GM12878 (cell line): ENCODE results near the gene FNDC4.

Source experiments
- BHLHE40 ChIP-seq, 2 experiments: fragments of 450-650 bp in 1 of 2; IDR thresholded peaks; 2 replicates each; pipeline ENCODE4 v1.6.1; 2011 to 2017; ENCODE audit warnings: low read depth in 2 of 2, borderline replicate concordance in 1 of 2, improper control_type of control experiment in 1 of 2, low read length in 1 of 2, mild to moderate bottlenecking in 1 of 2
- CREB1 ChIP-seq: IDR thresholded peaks from 2 replicates; pipeline ENCODE4 v1.6.1; 2012; ENCODE audit warnings: low read depth, mild to moderate bottlenecking, inconsistent platforms
- EZH2 ChIP-seq: IDR thresholded peaks from 2 replicates; pipeline ENCODE4 v1.6.1; 2012; ENCODE audit warnings: low read depth, mild to moderate bottlenecking, control low read depth, inconsistent platforms, low read length, borderline replicate concordance; ENCODE audit not compliant: control insufficient read depth
- NRF1 ChIP-seq: conservative IDR thresholded peaks from 2 replicates; pipeline ENCODE4 v1.6.1; 2011; ENCODE audit warnings: mild to moderate bottlenecking, low read depth, low read length, improper control_type of control experiment
- POLR2AphosphoS5 ChIP-seq: IDR thresholded peaks from 2 replicates; pipeline ENCODE4 v1.6.1; 2011; ENCODE audit warnings: mild to moderate bottlenecking, low read length, inconsistent platforms
- RAD21 ChIP-seq: IDR thresholded peaks from 2 replicates; pipeline ENCODE4 v1.6.1; 2011; ENCODE audit warnings: mild to moderate bottlenecking, low read depth, low read length, moderate library complexity; ENCODE audit not compliant: insufficient read depth
- RCOR1 ChIP-seq: conservative IDR thresholded peaks from 2 replicates; pipeline ENCODE4 v1.6.1; 2012; ENCODE audit warnings: low read depth, low read length, improper control_type of control experiment
- RELA ChIP-seq: fragments of 450-650 bp; IDR thresholded peaks from 2 replicates; pipeline ENCODE4 v1.8.0; 2014; ENCODE audit warnings: borderline replicate concordance; ENCODE audit not compliant: partially characterized antibody
- SMARCA5 ChIP-seq: fragments of 450-650 bp; IDR thresholded peaks from 2 replicates; pipeline ENCODE4 v1.6.1; 2017; ENCODE audit warnings: mild to moderate bottlenecking
- TCF7 ChIP-seq: IDR thresholded peaks from 2 replicates; pipeline ENCODE4 v1.6.1; 2014; ENCODE audit warnings: antibody characterized with exemption, borderline replicate concordance
- TF ChIP-seq, protein P1 (sequence below): IDR thresholded peaks from 2 replicates; pipeline ENCODE4 v1.6.1; 2011; ENCODE audit warnings: borderline replicate concordance, low read depth, mild to moderate bottlenecking, moderate library complexity, mixed read lengths, low read length; ENCODE audit not compliant: insufficient read depth; ENCODE audit errors: extremely low read length
- TF ChIP-seq, protein P2 (sequence below), 3 experiments: IDR thresholded peaks in 2 of 3; conservative IDR thresholded peaks in 1 of 3; 2 replicates each; pipeline ENCODE4 v1.5.1; 2011; ENCODE audit warnings: low read depth in 3 of 3, low read length in 3 of 3, mild to moderate bottlenecking in 3 of 3, control low read depth in 2 of 3, moderate library complexity in 2 of 3, inconsistent platforms in 1 of 3, mixed read lengths in 1 of 3; ENCODE audit not compliant: control insufficient read depth in 2 of 3, insufficient read depth in 1 of 3; ENCODE audit errors: extremely low read depth in 1 of 3

DNA sequence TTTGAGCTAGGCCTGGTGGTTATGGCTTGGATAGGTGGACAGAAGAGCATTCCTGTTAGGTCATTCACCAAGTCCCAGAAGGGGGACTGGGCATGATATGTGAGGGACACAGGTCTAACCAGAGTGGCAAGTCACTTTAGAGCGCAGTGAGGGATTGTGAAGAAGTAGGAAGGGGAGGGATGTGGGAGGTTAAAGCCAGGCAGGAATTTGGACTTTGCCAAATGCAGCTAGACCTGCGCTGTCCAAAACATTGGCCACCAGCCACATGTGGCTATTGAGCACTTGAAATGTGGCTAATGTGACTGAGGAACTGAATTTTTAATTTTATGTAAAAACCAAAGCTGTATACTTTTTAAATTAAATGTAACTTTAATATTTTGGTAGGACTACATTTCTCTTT, 25.3 kb upstream of the FNDC4 start:
- TF ChIP-seq EZH2 (no peak), TCF7 (no peak), RAD21 (no peak), NRF1 (no peak), RCOR1 (no peak), POLR2AphosphoS5 (no peak), RELA (no peak), BHLHE40 (IDR thresholded peaks at IDR 0.05; ENCODE audit: borderline replicate concordance in 1 of 2, low read depth in 2 of 2, low read length in 1 of 2) (no peak), SMARCA5 (no peak), CREB1 (no peak)
- TF ChIP-seq, protein P1, sequence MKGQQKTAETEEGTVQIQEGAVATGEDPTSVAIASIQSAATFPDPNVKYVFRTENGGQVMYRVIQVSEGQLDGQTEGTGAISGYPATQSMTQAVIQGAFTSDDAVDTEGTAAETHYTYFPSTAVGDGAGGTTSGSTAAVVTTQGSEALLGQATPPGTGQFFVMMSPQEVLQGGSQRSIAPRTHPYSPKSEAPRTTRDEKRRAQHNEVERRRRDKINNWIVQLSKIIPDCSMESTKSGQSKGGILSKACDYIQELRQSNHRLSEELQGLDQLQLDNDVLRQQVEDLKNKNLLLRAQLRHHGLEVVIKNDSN = no peak
- TF ChIP-seq, protein P2, sequence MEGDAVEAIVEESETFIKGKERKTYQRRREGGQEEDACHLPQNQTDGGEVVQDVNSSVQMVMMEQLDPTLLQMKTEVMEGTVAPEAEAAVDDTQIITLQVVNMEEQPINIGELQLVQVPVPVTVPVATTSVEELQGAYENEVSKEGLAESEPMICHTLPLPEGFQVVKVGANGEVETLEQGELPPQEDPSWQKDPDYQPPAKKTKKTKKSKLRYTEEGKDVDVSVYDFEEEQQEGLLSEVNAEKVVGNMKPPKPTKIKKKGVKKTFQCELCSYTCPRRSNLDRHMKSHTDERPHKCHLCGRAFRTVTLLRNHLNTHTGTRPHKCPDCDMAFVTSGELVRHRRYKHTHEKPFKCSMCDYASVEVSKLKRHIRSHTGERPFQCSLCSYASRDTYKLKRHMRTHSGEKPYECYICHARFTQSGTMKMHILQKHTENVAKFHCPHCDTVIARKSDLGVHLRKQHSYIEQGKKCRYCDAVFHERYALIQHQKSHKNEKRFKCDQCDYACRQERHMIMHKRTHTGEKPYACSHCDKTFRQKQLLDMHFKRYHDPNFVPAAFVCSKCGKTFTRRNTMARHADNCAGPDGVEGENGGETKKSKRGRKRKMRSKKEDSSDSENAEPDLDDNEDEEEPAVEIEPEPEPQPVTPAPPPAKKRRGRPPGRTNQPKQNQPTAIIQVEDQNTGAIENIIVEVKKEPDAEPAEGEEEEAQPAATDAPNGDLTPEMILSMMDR (IDR thresholded peaks at IDR 0.05 in 2 of 3, conservative IDR thresholded peaks at IDR 0.05 in 1 of 3; ENCODE audit: control insufficient read depth in 2 of 3, extremely low read depth in 1 of 3, insufficient read depth in 1 of 3, low read depth in 3 of 3, low read length in 3 of 3) = no peak
